ENCODE results near the gene EXOC2.
"Not testable (repeated sequence)": the region's sequence is repeated elsewhere in the genome, so short reads cannot be mapped to it uniquely, and the experiment has no call there.

Gene EXOC2

DNA sequence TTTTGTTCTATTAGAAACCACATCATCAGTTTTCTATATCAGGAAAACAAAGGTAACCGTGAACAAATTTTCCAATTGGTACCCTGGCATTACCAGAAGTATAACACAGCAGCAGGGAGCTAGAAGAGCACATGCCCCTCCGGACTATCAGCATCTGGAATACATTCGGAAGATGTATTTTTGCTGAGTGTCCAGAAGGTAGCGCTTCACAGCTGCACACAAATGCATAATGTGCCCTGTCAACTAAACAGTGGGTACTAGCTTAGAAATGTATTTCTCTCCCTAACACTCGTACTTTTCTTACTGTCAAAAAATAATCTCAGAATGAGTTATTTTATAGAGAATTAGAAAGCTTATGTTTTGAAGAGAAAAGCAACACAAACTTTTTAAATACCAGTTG, 113.6 kb downstream of the EXOC2 start:
- Histone ChIP-seq H3K4me3 (ENCODE audit: low read length) (no peak overlapping the region), H3K27ac (ENCODE audit: low read depth, low read length) (no peak overlapping the region), H3K9ac (ENCODE audit: low read length) (no peak overlapping the region), H3K4me1 (ENCODE audit: control insufficient read depth, insufficient read depth, low read length) (peaks cover 4% of the 10 kb centered on the region), H3K27me3 (ENCODE audit: control insufficient read depth, insufficient read depth, low read length) (no peaks in the 10 kb centered on the region), H3K36me3 (ENCODE audit: control insufficient read depth, insufficient read depth, low read length) (no peaks in the 10 kb centered on the region)

DNA sequence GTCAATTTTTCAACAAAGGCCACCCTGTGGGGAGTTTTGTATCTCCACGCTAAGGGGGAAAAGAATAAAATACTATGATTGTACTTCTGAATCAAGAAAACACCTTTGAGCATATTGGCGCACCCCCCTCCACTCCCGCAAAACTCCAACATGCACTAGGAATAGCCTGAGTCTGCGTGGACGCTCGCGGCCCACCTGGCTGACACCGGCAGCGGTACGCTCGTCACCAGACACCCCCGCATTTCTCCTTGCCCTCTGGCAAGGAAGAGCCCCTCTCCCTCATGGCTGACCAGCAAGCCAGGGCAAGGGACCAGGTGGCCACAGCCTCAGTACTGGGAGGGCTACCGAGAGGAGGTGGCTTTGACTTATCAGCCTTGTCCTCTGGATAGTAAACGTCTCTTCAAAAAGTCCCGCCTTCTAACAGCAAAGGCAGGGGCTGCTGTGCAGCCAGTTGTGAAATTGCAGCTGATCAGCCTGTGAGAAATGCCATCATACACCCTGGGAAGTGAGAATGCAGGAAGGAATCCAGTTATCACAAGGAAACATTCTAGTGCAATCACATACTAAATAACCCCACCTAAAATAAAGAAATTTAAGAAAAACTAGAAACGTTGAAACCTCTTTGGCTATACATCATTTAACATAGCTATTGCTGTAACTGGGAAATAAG, 120.2 kb downstream of the EXOC2 start:
- no peak overlapping the region for H3K4me3 ChIP-seq (ENCODE audit: low read length)
- no peak overlapping the region for H3K27ac ChIP-seq (ENCODE audit: low read depth, low read length)
- peaks cover 3% of the 10 kb centered on the region for H3K36me3 ChIP-seq (ENCODE audit: control insufficient read depth, insufficient read depth, low read length)
- H3K9ac ChIP-seq (ENCODE audit: low read length) = no peak overlapping the region
- no peaks in the 10 kb centered on the region for H3K27me3 ChIP-seq (ENCODE audit: control insufficient read depth, insufficient read depth, low read length)
- H3K4me1 ChIP-seq (ENCODE audit: control insufficient read depth, insufficient read depth, low read length) = no peaks in the 10 kb centered on the region

DNA sequence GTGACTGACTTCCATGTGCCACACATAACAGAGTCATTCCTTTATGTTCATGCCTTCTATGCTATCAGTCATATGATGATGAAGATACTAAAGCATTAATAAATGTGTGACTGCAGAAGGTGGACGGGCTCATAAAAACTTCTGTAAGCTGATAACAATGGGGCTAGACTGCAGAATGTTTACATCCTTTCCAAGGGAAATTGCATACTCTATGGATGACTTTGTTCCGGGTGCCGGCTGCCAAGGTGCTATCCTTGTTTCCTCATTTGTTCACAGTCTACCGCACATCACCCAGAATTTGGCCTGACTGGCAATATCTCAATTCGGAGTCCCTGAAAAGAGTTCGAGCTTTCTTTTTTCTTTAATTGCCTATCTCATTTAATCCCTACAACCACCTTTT, 121.0 kb downstream of the EXOC2 start:
- Histone ChIP-seq H3K36me3 (ENCODE audit: control insufficient read depth, insufficient read depth, low read length) (peaks cover 3% of the 10 kb centered on the region), H3K9ac (ENCODE audit: low read length) (no peak overlapping the region), H3K4me1 (ENCODE audit: control insufficient read depth, insufficient read depth, low read length) (no peaks in the 10 kb centered on the region), H3K27me3 (ENCODE audit: control insufficient read depth, insufficient read depth, low read length) (no peaks in the 10 kb centered on the region), H3K27ac (ENCODE audit: low read depth, low read length) (no peak overlapping the region), H3K4me3 (ENCODE audit: low read length) (no peak overlapping the region)

DNA sequence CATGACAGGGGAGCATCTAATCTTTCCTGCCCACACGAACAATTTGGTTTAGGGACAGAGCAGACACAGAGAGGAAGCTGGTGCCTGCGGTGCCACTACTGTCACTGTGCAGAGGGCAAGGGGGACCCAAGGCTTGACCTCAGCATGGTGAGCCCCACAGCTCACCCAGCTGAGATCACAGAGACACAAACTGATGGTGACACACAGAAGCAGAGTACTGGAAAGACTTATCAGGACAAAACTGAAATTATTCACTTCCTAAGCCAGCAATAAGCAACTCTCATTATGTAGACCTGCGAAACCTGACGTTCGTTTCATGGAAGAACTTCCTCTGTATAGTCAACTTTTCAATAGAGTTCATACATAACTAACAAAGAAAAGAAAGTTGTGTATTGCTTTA, 122.1 kb downstream of the EXOC2 start:
- H3K27ac ChIP-seq (ENCODE audit: low read depth, low read length) = no peak overlapping the region
- no peak overlapping the region for H3K4me3 ChIP-seq (ENCODE audit: low read length)
- no peak overlapping the region for H3K9ac ChIP-seq (ENCODE audit: low read length)
- H3K27me3 ChIP-seq (ENCODE audit: control insufficient read depth, insufficient read depth, low read length) = no peaks in the 10 kb centered on the region
- H3K4me1 ChIP-seq (ENCODE audit: control insufficient read depth, insufficient read depth, low read length) = no peaks in the 10 kb centered on the region
- peaks cover 3% of the 10 kb centered on the region for H3K36me3 ChIP-seq (ENCODE audit: control insufficient read depth, insufficient read depth, low read length)

DNA sequence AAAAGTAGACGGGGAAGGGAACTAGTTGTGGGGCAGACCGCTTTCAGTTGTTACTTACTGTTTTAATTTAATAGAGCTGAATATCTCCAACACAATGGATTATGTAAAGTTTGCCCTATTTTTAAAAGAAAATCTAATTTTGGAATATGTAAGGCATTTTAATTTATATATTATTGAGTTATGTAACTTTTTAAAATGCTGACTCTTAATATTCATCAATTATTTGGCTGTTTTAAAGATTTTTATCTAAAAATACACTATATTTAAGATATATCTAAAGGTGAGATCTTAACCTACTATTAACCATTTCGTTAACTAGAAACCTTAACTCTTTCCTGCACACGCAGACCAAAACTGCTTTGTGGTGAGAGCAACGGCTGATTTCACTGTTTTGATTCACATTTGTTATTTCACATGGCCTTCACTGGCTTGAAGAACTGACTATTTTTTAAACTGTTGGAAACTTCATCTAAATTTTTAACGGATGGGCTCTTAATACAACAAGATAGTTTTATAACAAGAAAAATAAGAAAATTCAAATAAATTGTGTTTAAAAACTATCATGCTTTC, 123.9 kb downstream of the EXOC2 start:
- Histone ChIP-seq H3K9ac (ENCODE audit: low read length) (no peak overlapping the region), H3K27ac (ENCODE audit: low read depth, low read length) (no peak overlapping the region), H3K36me3 (ENCODE audit: control insufficient read depth, insufficient read depth, low read length) (peaks cover 5% of the 10 kb centered on the region), H3K4me1 (ENCODE audit: control insufficient read depth, insufficient read depth, low read length) (no peaks in the 10 kb centered on the region), H3K27me3 (ENCODE audit: control insufficient read depth, insufficient read depth, low read length) (no peaks in the 10 kb centered on the region), H3K4me3 (ENCODE audit: low read length) (no peak overlapping the region)

DNA sequence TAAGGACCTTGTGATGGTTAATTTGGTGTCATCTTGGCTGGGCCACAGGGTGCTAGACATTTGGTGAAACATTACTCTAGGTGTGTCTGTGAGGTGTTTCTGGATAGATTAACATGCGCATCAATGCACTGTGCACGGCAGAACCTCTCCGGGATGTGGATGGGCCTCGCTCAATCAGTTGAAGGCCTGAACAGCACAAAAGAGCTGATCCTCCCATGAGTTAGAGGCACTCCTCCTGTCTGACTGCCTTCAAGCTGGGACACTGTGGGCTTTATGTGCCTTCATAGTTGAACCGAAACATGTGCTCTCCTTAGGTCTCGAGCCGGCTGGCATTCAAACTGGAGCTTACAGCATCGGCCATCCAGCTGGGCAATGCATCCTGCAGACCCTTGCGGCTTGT, 124.9 kb downstream of the EXOC2 start:
- Histone ChIP-seq H3K9ac (ENCODE audit: low read length) (no peak overlapping the region), H3K36me3 (ENCODE audit: control insufficient read depth, insufficient read depth, low read length) (peaks cover 9% of the 10 kb centered on the region), H3K4me3 (ENCODE audit: low read length) (no peak overlapping the region), H3K4me1 (ENCODE audit: control insufficient read depth, insufficient read depth, low read length) (no peaks in the 10 kb centered on the region), H3K27me3 (ENCODE audit: control insufficient read depth, insufficient read depth, low read length) (no peaks in the 10 kb centered on the region), H3K27ac (ENCODE audit: low read depth, low read length) (no peak overlapping the region)

DNA sequence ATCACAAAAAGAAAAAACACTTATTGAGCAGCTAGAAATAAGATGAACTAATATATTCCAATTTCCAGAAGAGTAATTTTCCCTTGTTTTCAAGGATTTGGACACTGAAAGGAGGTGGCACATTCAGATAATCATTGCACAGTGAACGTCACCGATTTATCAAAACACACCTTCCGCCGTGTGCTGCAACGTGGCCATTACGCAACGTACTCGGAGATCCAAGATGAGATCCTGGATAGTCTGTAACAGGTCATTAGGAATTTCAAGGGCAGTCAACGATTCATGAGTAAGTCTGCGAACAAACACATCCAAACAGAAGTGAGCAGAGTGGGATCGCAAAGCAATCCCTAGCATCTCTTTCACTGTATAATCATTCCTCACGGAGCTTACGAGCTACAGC, 129.1 kb downstream of the EXOC2 start:
- H3K36me3 ChIP-seq (ENCODE audit: control insufficient read depth, insufficient read depth, low read length) = peaks cover 10% of the 10 kb centered on the region
- no peaks in the 10 kb centered on the region for H3K27me3 ChIP-seq (ENCODE audit: control insufficient read depth, insufficient read depth, low read length)
- no peak overlapping the region for H3K9ac ChIP-seq (ENCODE audit: low read length)
- H3K4me3 ChIP-seq (ENCODE audit: low read length) = no peak overlapping the region
- no peak overlapping the region for H3K27ac ChIP-seq (ENCODE audit: low read depth, low read length)
- H3K4me1 ChIP-seq (ENCODE audit: control insufficient read depth, insufficient read depth, low read length) = no peaks in the 10 kb centered on the region

DNA sequence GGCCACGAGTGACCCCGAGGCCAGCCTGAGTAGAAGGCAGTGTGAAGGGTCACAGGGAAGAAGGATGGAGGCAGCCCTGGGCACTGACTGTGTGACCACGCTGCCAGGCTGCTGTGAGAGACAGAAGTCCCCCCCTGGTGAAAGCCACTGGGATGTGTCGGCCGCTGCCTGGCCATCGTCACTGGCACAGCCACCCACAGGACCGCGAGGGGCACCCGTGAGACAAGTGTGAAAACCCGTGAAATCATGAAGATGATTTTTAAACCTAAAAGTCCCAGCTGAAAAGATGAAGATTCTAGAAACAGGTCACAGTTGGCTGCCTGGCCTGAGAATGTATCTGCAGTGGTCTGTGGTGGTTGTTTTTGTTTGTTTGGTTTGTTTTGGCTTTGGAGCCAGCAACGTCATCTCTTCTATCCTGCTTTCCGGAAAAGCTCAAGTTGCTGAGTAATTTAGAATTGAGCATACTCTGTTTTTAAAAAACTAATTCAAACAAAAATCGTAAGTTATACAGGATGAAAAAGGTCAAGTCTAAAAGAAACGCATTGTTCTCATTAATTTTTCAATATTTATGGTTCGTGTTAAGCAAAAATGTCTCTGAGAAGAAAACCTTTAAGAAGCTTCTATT, 130.8 kb downstream of the EXOC2 start:
- no peaks in the 10 kb centered on the region for H3K27me3 ChIP-seq (ENCODE audit: control insufficient read depth, insufficient read depth, low read length)
- no peaks in the 10 kb centered on the region for H3K4me1 ChIP-seq (ENCODE audit: control insufficient read depth, insufficient read depth, low read length)
- no peak overlapping the region for H3K4me3 ChIP-seq (ENCODE audit: low read length)
- H3K36me3 ChIP-seq (ENCODE audit: control insufficient read depth, insufficient read depth, low read length) = peaks cover 8% of the 10 kb centered on the region
- H3K9ac ChIP-seq (ENCODE audit: low read length) = no peak overlapping the region
- no peak overlapping the region for H3K27ac ChIP-seq (ENCODE audit: low read depth, low read length)

DNA sequence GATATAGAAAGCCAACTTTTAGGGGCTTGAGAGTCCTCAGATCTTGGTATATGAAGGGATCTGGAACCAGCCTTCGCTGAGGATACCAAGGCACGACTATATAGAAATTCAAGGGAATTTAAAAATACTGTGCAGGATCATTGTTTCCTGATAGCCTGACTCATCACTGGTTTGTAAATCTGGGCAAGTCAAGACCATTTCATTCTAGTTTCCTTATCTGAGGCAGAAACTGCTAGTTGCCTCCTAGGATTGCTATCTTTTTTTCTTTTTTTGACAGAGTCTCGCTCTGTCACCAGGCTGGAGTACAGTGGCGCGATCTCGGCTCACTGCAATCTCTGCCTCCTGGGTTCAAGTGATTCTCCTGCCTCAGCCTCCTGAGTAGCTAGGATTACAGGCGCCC, 131.6 kb downstream of the EXOC2 start:
- H3K27me3 ChIP-seq (ENCODE audit: control insufficient read depth, insufficient read depth, low read length); H3K9ac ChIP-seq (ENCODE audit: low read length); H3K4me3 ChIP-seq (ENCODE audit: low read length); H3K27ac ChIP-seq (ENCODE audit: low read depth, low read length); H3K4me1 ChIP-seq (ENCODE audit: control insufficient read depth, insufficient read depth, low read length): not testable (repeated sequence)
- H3K36me3 ChIP-seq (ENCODE audit: control insufficient read depth, insufficient read depth, low read length) = peaks cover 10% of the 10 kb centered on the region

DNA sequence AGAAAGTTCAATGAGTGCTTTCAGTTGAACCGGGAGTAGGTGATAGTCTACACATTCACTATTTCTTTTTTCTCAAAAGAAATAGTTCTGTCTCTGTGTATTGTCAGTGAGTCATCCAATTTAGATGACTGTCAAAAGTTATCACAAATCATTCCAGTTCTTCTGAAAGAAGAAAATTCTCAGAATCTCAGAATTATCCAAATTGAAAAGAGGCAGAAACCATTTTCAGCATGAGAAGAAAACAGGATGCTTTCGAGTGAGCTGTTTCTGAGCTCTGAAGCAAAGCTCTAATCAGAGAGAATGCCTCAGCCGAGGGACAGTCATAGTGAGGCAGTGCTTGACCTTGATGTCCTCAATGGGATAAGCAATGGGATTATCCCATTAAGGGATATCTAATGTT, 134.0 kb downstream of the EXOC2 start:
- Histone ChIP-seq H3K27ac (ENCODE audit: low read depth, low read length) (no peak overlapping the region), H3K4me3 (ENCODE audit: low read length) (no peak overlapping the region), H3K36me3 (ENCODE audit: control insufficient read depth, insufficient read depth, low read length) (peaks cover 14% of the 10 kb centered on the region), H3K4me1 (ENCODE audit: control insufficient read depth, insufficient read depth, low read length) (no peaks in the 10 kb centered on the region), H3K9ac (ENCODE audit: low read length) (no peak overlapping the region), H3K27me3 (ENCODE audit: control insufficient read depth, insufficient read depth, low read length) (no peaks in the 10 kb centered on the region)

DNA sequence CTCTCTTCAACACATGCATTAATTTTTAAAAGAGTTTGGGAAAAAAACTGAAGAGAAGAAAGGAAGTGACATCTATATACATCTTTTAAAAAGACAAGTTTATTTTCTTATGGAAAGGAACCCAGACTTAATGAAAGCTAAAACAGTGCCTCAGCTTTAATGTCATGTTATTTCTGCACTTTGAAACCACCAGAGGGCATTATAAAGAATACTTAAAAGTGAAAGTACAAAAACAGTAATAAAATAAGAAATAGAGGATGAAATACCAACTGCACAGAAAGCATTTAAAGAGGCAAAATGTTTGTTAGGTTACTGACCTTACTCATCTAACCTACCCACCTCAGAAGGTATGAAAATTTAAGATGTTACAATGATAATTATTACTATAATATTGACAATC, 134.8 kb downstream of the EXOC2 start:
- Histone ChIP-seq H3K27me3 (ENCODE audit: control insufficient read depth, insufficient read depth, low read length) (no peaks in the 10 kb centered on the region), H3K4me1 (ENCODE audit: control insufficient read depth, insufficient read depth, low read length) (no peaks in the 10 kb centered on the region), H3K36me3 (ENCODE audit: control insufficient read depth, insufficient read depth, low read length) (peaks cover 11% of the 10 kb centered on the region), H3K9ac (ENCODE audit: low read length) (no peak overlapping the region), H3K27ac (ENCODE audit: low read depth, low read length) (no peak overlapping the region), H3K4me3 (ENCODE audit: low read length) (no peak overlapping the region)

DNA sequence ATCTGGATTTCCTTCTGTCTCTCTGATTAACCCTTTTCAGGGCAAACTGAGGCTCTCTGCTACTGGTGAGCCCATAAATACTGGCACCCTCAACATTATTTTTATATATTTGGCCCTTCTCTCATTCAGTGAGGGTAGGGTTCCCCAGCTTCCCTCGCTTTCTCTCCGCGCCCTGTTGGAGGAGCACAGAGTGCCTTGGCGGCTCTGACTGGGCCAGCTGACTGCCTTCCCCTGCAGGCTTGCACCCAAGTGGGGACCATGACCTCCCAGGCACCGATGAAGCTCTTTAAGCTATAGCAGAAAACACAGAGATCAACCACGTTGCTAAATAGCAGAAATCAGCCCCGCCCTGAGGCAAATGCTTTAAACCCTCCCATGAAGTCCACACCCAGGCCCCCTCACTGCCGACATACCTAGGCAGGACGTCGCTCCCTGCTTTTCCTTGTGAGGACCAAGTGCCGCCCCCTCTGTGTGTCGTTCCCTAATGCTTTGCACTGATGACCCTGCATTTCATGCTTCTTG, 141.0 kb downstream of the EXOC2 start:
- no peaks in the 10 kb centered on the region for H3K27me3 ChIP-seq (ENCODE audit: control insufficient read depth, insufficient read depth, low read length)
- H3K36me3 ChIP-seq (ENCODE audit: control insufficient read depth, insufficient read depth, low read length) = peaks cover 13% of the 10 kb centered on the region
- no peak overlapping the region for H3K4me3 ChIP-seq (ENCODE audit: low read length)
- no peaks in the 10 kb centered on the region for H3K4me1 ChIP-seq (ENCODE audit: control insufficient read depth, insufficient read depth, low read length)
- H3K9ac ChIP-seq (ENCODE audit: low read length) = no peak overlapping the region
- H3K27ac ChIP-seq (ENCODE audit: low read depth, low read length) = no peak overlapping the region

DNA sequence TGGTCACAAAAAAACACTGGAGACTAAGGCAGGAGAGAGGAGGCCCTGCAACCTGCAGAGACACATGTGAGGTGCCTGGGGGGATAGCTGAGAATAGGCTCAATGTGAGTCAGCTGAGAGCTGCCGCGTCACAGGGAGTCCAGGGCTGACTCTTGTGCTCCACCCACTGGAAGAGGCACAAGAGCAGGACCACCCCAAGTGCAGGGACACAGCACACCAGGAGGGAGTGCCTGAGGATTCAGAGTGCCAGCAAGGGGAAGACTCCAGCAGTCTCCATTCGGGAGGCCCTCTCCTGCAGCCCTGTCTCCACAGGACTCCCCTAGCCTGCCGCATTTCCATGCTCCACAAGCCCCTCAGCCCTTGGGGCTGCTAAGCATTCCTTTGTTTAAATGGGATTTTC, 141.5 kb downstream of the EXOC2 start:
- Histone ChIP-seq H3K36me3 (ENCODE audit: control insufficient read depth, insufficient read depth, low read length) (peaks cover 12% of the 10 kb centered on the region), H3K4me1 (ENCODE audit: control insufficient read depth, insufficient read depth, low read length) (no peaks in the 10 kb centered on the region), H3K27ac (ENCODE audit: low read depth, low read length) (no peak overlapping the region)

More for the DNA sequence above, 141.5 kb downstream of the EXOC2 start:
- H3K27me3 ChIP-seq (ENCODE audit: control insufficient read depth, insufficient read depth, low read length) = no peaks in the 10 kb centered on the region
- no peak overlapping the region for H3K4me3 ChIP-seq (ENCODE audit: low read length)
- H3K9ac ChIP-seq (ENCODE audit: low read length) = no peak overlapping the region

Measured in rectal smooth muscle tissue (tissue), 1 donor.